Subcutaneous adipose tissue (tissue), 4 donors: Measurements from ENCODE around the gene LRRC4C. TPM values are rescaled to one million over a fixed set of nuclear protein-coding genes. Genes with fewer than 3 reads are reported as not detected.

Experiments
- total RNA-seq, 4 donors: library from RNA; depleted of rRNA; stranded (reverse); fragments of >200 nt; gene quantifications; one replicate each; pipeline ENCODE4 v1.1.0, GENCODE V29; 2016
- TF ChIP-seq, protein P1 (sequence below): fragments of 450-650 bp; IDR thresholded peaks from one replicate; pipeline ENCODE4 v1.5.1; 2016; ENCODE audit warnings: low read depth, mild to moderate bottlenecking, control low read depth, antibody characterized with exemption, moderate library complexity

LRRC4C gene
- total RNA-seq, 4 donors from 2014 or later, result 0.16 to 1.3 (median 1.0) TPM; not detected in 1

DNA sequence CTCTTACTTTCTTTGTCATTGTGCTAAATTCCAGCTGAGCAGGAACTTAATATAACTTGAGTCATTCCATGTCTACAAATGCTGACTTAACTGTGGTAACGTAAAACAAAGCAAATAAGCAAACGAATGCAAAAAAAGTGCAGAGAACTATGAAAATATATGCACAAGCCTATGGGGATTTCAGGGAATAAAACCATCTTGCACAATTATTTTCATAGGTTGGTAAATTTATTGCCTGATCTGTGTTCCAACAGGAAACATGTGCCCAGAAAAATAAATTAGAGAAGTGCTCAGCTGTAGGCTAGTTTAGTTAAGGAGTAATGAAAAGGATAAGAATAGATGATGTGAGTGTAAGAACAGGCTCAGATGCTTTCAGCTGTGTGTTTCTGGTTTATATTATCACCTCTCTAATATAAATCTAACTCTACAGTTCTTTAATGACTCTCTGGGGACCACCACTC lies 1169.3 kb downstream of the LRRC4C start:
- TF ChIP-seq, protein P1, sequence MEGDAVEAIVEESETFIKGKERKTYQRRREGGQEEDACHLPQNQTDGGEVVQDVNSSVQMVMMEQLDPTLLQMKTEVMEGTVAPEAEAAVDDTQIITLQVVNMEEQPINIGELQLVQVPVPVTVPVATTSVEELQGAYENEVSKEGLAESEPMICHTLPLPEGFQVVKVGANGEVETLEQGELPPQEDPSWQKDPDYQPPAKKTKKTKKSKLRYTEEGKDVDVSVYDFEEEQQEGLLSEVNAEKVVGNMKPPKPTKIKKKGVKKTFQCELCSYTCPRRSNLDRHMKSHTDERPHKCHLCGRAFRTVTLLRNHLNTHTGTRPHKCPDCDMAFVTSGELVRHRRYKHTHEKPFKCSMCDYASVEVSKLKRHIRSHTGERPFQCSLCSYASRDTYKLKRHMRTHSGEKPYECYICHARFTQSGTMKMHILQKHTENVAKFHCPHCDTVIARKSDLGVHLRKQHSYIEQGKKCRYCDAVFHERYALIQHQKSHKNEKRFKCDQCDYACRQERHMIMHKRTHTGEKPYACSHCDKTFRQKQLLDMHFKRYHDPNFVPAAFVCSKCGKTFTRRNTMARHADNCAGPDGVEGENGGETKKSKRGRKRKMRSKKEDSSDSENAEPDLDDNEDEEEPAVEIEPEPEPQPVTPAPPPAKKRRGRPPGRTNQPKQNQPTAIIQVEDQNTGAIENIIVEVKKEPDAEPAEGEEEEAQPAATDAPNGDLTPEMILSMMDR, result no peak

DNA sequence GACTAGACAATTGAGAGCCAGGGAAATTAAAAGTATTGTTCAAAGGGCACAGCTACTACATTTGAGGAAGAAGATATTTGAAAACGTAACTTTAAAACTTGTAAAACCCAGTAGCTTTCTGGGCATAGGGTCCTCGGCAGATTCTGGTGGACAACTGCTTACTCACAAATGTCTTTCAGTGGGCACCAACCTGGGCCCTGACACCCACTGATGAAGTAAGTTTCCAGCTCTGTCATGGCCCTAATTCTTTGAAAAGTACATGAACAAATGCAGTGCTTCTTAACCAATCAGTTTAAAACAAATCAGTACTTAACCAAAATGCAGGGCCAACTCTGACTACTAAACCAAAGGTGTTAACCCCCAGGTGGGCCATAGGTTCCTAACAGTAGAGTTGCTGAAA lies 1170.1 kb downstream of the LRRC4C start:
- TF ChIP-seq, protein P1, result no peak

- TF ChIP-seq, protein P1, result no peak
Measured at GRCh38 chr11:40287916-40288803, 1171.3 kb downstream of the LRRC4C start.

GRCh38 chr11:40286137-40286536 lies 1173.3 kb downstream of the LRRC4C start:
- TF ChIP-seq, protein P1, result no peak

GRCh38 chr11:40285558-40285957 lies 1173.9 kb downstream of the LRRC4C start:
- TF ChIP-seq, protein P1, result no peak

DNA sequence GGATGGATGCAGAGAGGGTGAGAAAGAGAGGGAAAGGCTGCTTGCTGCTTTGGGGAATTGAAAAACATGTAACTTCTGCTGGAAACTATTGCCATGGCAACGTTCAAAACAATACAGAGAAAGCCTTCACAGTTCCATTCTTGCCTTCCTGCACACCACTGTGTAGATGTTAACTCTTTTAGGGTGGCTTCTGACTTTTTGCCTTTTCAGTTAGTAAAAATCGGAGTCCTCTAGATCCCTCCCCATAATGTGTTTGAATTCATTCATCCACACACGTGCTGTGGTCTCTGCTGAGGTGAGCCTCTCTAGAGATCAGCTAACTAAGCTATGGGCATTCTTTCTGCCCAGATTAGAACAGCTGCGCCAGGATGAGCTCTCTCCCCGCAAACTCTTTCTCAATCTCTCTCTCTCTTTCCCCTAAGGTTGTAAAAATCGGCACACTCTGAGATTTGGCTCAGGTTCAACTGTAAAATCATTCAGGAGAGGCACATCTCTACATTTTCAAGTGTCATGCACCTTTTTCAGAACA lies 1178.3 kb downstream of the LRRC4C start:
- TF ChIP-seq, protein P1, result no peak
